ENCODE results near the gene GIMD1. TPM values are rescaled to one million over a fixed set of nuclear protein-coding genes. Genes with fewer than 3 reads are reported as not detected.

Gene GIMD1
- total RNA-seq, 1 experiment from 2014 or later: not detected

DNA sequence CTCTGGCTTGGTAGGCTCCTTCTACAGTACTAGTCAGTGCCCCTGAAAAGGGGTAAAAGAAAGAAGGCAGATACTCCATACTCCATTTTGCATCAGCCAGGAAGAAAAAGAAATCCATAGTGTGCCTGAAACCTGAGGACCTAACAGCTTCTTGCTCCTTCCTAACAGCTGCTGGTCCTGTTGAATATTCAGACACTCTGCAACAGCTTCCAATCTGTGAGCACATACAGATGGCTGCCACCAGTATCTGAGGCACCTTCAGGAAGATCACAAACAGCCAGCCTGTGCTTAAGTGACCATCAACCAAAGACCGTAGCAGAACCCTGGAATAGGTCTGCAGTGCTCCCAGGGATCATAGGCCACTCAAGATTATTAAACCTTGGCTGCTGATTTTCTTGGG is 4.3 kb downstream of the GIMD1 start:
- Histone ChIP-seq H3K9ac (ENCODE audit: extremely low read depth, insufficient read length, low read length) (no peak overlapping the region), H2BK15ac (ENCODE audit: low read depth, low read length) (no peak overlapping the region), H3T11ph (ENCODE audit: low read length) (no peak overlapping the region), H3K56ac (ENCODE audit: insufficient read length, low read depth, low read length) (no peak overlapping the region), H3K23ac (ENCODE audit: insufficient read length, low read depth, low read length) (no peak overlapping the region), H3K4ac (ENCODE audit: low read depth, low read length) (no peak overlapping the region), H3K23me2 (ENCODE audit: insufficient read length, low read depth, low read length, poor library complexity, severe bottlenecking) (no peaks in the 10 kb centered on the region), H3K4me2 (ENCODE audit: insufficient read depth, insufficient read length, low read length) (no peak overlapping the region), H3K14ac (ENCODE audit: insufficient read depth, low read length) (no peak overlapping the region), H4K20me1 (ENCODE audit: control insufficient read depth, insufficient read depth, insufficient read length) (no peaks in the 10 kb centered on the region), H2BK120ac (ENCODE audit: low read depth, low read length, poor library complexity, severe bottlenecking) (no peak overlapping the region), H2BK20ac (ENCODE audit: low read depth, low read length, poor library complexity, severe bottlenecking) (no peak overlapping the region), H2BK12ac (ENCODE audit: insufficient read length, low read depth, low read length) (no peak overlapping the region), H2BK5ac (ENCODE audit: insufficient read length, low read length) (no peak overlapping the region), H4K91ac (ENCODE audit: insufficient read length, low read depth, low read length) (no peak overlapping the region), H3K4me1 (ENCODE audit: insufficient read depth, low read length) (no peaks in the 10 kb centered on the region), H3K27me3 (ENCODE audit: insufficient read depth, low read length) (no peaks in the 10 kb centered on the region), H4K8ac (replicated peaks; ENCODE audit: insufficient read length, low read depth, low read length) (no peak overlapping the region), H3K79me1 (ENCODE audit: insufficient read depth, low read depth, low read length, poor library complexity, severe bottlenecking) (no peaks in the 10 kb centered on the region), H2AK5ac (ENCODE audit: insufficient read length, low read length) (no peak overlapping the region), H3K18ac (ENCODE audit: insufficient read length, low read depth, low read length) (no peak overlapping the region), H2AFZ (ENCODE audit: low read length) (peak overlapping the region; percentile 69), H4K5ac (ENCODE audit: insufficient read length, low read depth, low read length) (no peak overlapping the region), H3K79me2 (ENCODE audit: insufficient read depth, low read length) (no peaks in the 10 kb centered on the region), H3K9me3 (ENCODE audit: control insufficient read depth, low read depth, low read length) (no peaks in the 10 kb centered on the region), H3K27ac (ENCODE audit: insufficient read length, low read depth, low read length) (no peak overlapping the region)
- no CpG with 5 or more reads among the region's 1 CpG for WGBS (ENCODE audit: extremely low coverage, insufficient read length, low lambda C conversion rate)
- 0 out of 7 replicates have a peak overlapping the region, but pooled peaks of 1 of the 3 experiments have one; percentile 39 for H3K27ac Mint-ChIP-seq
- TF ChIP-seq, protein P1, sequence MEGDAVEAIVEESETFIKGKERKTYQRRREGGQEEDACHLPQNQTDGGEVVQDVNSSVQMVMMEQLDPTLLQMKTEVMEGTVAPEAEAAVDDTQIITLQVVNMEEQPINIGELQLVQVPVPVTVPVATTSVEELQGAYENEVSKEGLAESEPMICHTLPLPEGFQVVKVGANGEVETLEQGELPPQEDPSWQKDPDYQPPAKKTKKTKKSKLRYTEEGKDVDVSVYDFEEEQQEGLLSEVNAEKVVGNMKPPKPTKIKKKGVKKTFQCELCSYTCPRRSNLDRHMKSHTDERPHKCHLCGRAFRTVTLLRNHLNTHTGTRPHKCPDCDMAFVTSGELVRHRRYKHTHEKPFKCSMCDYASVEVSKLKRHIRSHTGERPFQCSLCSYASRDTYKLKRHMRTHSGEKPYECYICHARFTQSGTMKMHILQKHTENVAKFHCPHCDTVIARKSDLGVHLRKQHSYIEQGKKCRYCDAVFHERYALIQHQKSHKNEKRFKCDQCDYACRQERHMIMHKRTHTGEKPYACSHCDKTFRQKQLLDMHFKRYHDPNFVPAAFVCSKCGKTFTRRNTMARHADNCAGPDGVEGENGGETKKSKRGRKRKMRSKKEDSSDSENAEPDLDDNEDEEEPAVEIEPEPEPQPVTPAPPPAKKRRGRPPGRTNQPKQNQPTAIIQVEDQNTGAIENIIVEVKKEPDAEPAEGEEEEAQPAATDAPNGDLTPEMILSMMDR (conservative IDR thresholded peaks at IDR 0.05): no peak
- no peaks in the 10 kb centered on the region for H3K36me3 Mint-ChIP-seq (ENCODE audit: insufficient read depth in 1 of 3, low read depth in 3 of 3)
- peaks cover 0 to 5% of the 10 kb centered on the region in 2 experiments; a peak in 2 of 4 replicates for H3K4me1 Mint-ChIP-seq
- H3K9me3 Mint-ChIP-seq: no peaks in the 10 kb centered on the region
- DNase-seq: no peak
- H3K27me3 Mint-ChIP-seq (ENCODE audit: low read depth): no peaks in the 10 kb centered on the region
- H3K4me3 Mint-ChIP-seq: no peak overlapping the region
